HEK293 (cell line): ENCODE data around the gene MEOX1.

Experiments used
- RBAK ChIP-seq: fragments of 450-650 bp; formaldehyde crosslinking; IDR thresholded peaks from 2 replicates; pipeline ENCODE4 v1.5.1; 2016; ENCODE audit warnings: missing biosample characterization, missing genetic modification characterization
- ZNF174 ChIP-seq: fragments of 450-650 bp; formaldehyde crosslinking; IDR thresholded peaks from 2 replicates; pipeline ENCODE4 v1.5.0; 2017; ENCODE audit warnings: missing biosample characterization, mild to moderate bottlenecking, missing genetic modification characterization
- ZNF785 ChIP-seq: fragments of 450-650 bp; formaldehyde crosslinking; IDR thresholded peaks from 2 replicates; pipeline ENCODE4 v1.5.1; 2016; ENCODE audit warnings: missing biosample characterization, missing genetic modification characterization
- TF ChIP-seq, protein P1 (sequence below): fragments of 450-650 bp; formaldehyde crosslinking; IDR thresholded peaks from 2 replicates; pipeline ENCODE4 v1.5.1; 2016; ENCODE audit warnings: missing biosample characterization, missing genetic modification characterization
- TF ChIP-seq, protein P2 (sequence below): fragments of 450-650 bp; formaldehyde crosslinking; IDR thresholded peaks from 2 replicates; pipeline ENCODE4 v1.5.1; 2016; ENCODE audit warnings: missing biosample characterization, missing genetic modification characterization

DNA sequence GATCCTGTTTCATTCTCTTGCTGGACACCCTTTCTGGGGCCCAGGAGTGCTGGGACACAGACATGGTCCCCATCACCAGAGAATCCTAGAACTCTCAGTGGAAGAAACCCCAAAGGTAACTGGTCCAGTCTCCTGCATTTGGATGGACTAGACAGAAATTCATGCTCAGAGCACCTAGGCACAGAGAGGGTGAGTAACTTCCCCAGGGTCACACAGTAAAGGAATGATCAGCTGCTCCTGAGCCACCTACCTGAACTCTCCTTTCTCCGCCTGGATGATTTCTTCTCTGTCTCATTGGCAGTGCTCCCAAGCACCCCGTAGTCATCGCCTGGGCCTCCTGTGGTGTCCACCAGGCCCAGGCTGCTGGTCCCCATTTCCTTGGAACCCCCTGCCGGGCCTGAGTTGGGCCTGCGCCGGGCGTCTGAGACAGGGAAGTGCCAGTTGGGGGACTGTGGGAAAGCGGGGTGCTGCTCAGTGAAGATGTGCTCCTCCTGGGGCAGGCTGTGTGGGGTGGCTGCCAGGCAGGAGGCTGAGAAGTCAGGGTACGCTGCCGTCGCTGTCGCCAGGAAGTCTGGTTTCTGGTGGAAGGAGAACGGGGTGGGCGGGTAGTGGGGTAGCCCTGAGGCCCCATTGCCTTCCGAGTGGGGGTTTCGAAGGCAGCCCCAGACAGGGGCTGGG lies 767 bp downstream of the MEOX1 start:
- TF ChIP-seq ZNF785 (tag by site-specific recombination): no peak
- TF ChIP-seq ZNF174: no peak
- TF ChIP-seq, protein P1, sequence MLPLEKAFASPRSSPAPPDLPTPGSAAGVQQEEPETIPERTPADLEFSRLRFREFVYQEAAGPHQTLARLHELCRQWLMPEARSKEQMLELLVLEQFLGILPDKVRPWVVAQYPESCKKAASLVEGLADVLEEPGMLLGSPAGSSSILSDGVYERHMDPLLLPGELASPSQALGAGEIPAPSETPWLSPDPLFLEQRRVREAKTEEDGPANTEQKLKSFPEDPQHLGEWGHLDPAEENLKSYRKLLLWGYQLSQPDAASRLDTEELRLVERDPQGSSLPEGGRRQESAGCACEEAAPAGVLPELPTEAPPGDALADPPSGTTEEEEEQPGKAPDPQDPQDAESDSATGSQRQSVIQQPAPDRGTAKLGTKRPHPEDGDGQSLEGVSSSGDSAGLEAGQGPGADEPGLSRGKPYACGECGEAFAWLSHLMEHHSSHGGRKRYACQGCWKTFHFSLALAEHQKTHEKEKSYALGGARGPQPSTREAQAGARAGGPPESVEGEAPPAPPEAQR (tag by site-specific recombination): no peak
- TF ChIP-seq, protein P2, sequence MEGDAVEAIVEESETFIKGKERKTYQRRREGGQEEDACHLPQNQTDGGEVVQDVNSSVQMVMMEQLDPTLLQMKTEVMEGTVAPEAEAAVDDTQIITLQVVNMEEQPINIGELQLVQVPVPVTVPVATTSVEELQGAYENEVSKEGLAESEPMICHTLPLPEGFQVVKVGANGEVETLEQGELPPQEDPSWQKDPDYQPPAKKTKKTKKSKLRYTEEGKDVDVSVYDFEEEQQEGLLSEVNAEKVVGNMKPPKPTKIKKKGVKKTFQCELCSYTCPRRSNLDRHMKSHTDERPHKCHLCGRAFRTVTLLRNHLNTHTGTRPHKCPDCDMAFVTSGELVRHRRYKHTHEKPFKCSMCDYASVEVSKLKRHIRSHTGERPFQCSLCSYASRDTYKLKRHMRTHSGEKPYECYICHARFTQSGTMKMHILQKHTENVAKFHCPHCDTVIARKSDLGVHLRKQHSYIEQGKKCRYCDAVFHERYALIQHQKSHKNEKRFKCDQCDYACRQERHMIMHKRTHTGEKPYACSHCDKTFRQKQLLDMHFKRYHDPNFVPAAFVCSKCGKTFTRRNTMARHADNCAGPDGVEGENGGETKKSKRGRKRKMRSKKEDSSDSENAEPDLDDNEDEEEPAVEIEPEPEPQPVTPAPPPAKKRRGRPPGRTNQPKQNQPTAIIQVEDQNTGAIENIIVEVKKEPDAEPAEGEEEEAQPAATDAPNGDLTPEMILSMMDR (tag by site-specific recombination): no peak
- TF ChIP-seq RBAK (tag by site-specific recombination): no peak
